ENCODE results near the gene PPP1R1B. TPM values are rescaled to one million over a fixed set of nuclear protein-coding genes. Genes with fewer than 3 reads are reported as not detected.

PPP1R1B gene
- total RNA-seq, 2 experiments from 2014 or later, result not detected

- ChIA-PET CTCF (interaction anchor here (0.5 to 6.4 kb wide), 39 partner anchors 9 to 573 kb away, joined by 3 to 146 read pairs (median 4); partner anchors contain the start of genes MIEN1, PNMT, STARD3 and TCAP), POLR2A (interaction anchor here (0.6 to 1.2 kb wide), 3 partner anchors 14 to 26 kb away, joined by 3 to 4 read pairs (median 3); no protein-coding TSS in a partner anchor)
- TF ChIP-seq CTCF (IDR thresholded peaks at IDR 0.05), result no peak
- H3K9me3 Mint-ChIP-seq, result no peaks in the 10 kb centered on the region
- ATAC-seq, result no peak
- no peaks in the 10 kb centered on the region for H3K27me3 Mint-ChIP-seq
- intact Hi-C loops (cut with micrococcal nuclease), result no loop called here
- H3K4me3 Mint-ChIP-seq, result no peak overlapping the region
- H3K27ac Mint-ChIP-seq, result no peak overlapping the region
- H3K4me1 Mint-ChIP-seq (ENCODE audit: low read depth), result peaks cover 46% of the 10 kb centered on the region
- H3K36me3 Mint-ChIP-seq (ENCODE audit: low read depth), result peaks cover 9% of the 10 kb centered on the region
- no peak for DNase-seq
Measured at GRCh38 chr17:39653316-39653661, 26.5 kb downstream of the PPP1R1B start.

GRCh38 chr17:39653662-39654331, 27.0 kb downstream of the PPP1R1B start:
- CTCF ChIA-PET, result interaction anchor here (0.5 to 6.4 kb wide), 44 partner anchors 8 to 572 kb away, joined by 3 to 146 read pairs (median 4); partner anchors contain the start of genes MIEN1, PGAP3, PNMT and STARD3
- Mint-ChIP-seq H3K4me1 (ENCODE audit: low read depth) (peaks cover 48% of the 10 kb centered on the region), H3K27me3 (no peaks in the 10 kb centered on the region), H3K4me3 (no peak overlapping the region), H3K27ac (no peak overlapping the region), H3K36me3 (ENCODE audit: low read depth) (peaks cover 7% of the 10 kb centered on the region), H3K9me3 (no peaks in the 10 kb centered on the region)
- POLR2A ChIA-PET, result interaction anchor here (1.0 to 1.5 kb wide), 3 partner anchors 13 to 25 kb away, joined by 3 to 4 read pairs (median 4); no protein-coding TSS in a partner anchor
- DNase-seq (peak; percentile 89), ATAC-seq (peak; percentile 91)
- TF ChIP-seq CTCF (IDR thresholded peaks at IDR 0.05), result peak; percentile 96
- intact Hi-C loops (cut with micrococcal nuclease), result no loop called here

GRCh38 chr17:39655105-39655504, 28.4 kb downstream of the PPP1R1B start:
- no peaks in the 10 kb centered on the region for H3K9me3 Mint-ChIP-seq
- ATAC-seq (no peak), DNase-seq (no peak)
- POLR2A ChIA-PET, result interaction anchor here (1.5 kb wide), 1 partner anchor 14 kb away, joined by 4 read pairs; no protein-coding TSS in a partner anchor
- H3K36me3 Mint-ChIP-seq (ENCODE audit: low read depth), result peaks cover 7% of the 10 kb centered on the region
- intact Hi-C loops (cut with micrococcal nuclease), result no loop called here
- H3K4me3 Mint-ChIP-seq, result no peak overlapping the region
- no peaks in the 10 kb centered on the region for H3K27me3 Mint-ChIP-seq
- H3K4me1 Mint-ChIP-seq (ENCODE audit: low read depth), result peaks cover 49% of the 10 kb centered on the region
- CTCF ChIA-PET, result interaction anchor here (0.6 to 6.4 kb wide), 16 partner anchors 10 to 371 kb away, joined by 3 to 146 read pairs (median 12); partner anchors contain the start of genes GRB7, MIEN1, PNMT and STARD3
- TF ChIP-seq CTCF (IDR thresholded peaks at IDR 0.05), result no peak
- H3K27ac Mint-ChIP-seq, result no peak overlapping the region

- H3K4me3 Mint-ChIP-seq, result no peak overlapping the region
- peaks cover 30% of the 10 kb centered on the region for H3K4me1 Mint-ChIP-seq (ENCODE audit: low read depth)
- ATAC-seq, result no peak
- peaks cover 7% of the 10 kb centered on the region for H3K36me3 Mint-ChIP-seq (ENCODE audit: low read depth)
- no peak for DNase-seq
- POLR2A ChIA-PET, result interaction anchor here (0.8 kb wide), 1 partner anchor 37 kb away, joined by 3 read pairs; no protein-coding TSS in a partner anchor
- TF ChIP-seq CTCF (IDR thresholded peaks at IDR 0.05), result no peak
- intact Hi-C loops (cut with micrococcal nuclease), result no loop called here
- no peaks in the 10 kb centered on the region for H3K9me3 Mint-ChIP-seq
- H3K27ac Mint-ChIP-seq, result no peak overlapping the region
- CTCF ChIA-PET, result interaction anchor here (0.9 to 1.7 kb wide), 4 partner anchors 10 to 42 kb away, joined by 3 to 6 read pairs (median 5); partner anchors contain the start of gene PNMT
- H3K27me3 Mint-ChIP-seq, result no peaks in the 10 kb centered on the region
Measured at GRCh38 chr17:39658346-39658745, 31.6 kb downstream of the PPP1R1B start.

GRCh38 chr17:39658760-39659159, 32.0 kb downstream of the PPP1R1B start:
- H3K27me3 Mint-ChIP-seq, result no peaks in the 10 kb centered on the region
- no peaks in the 10 kb centered on the region for H3K9me3 Mint-ChIP-seq
- POLR2A ChIA-PET, result interaction anchor here (0.8 kb wide), 1 partner anchor 37 kb away, joined by 3 read pairs; no protein-coding TSS in a partner anchor
- intact Hi-C loops (cut with micrococcal nuclease), result no loop called here
- H3K36me3 Mint-ChIP-seq (ENCODE audit: low read depth), result peaks cover 7% of the 10 kb centered on the region
- no peak for ATAC-seq
- no peak overlapping the region for H3K4me3 Mint-ChIP-seq
- no peak for TF ChIP-seq CTCF (IDR thresholded peaks at IDR 0.05)
- no peak for DNase-seq
- no peak overlapping the region for H3K27ac Mint-ChIP-seq
- CTCF ChIA-PET, result interaction anchor here (0.9 to 1.7 kb wide), 3 partner anchors 10 to 42 kb away, joined by 3 to 6 read pairs (median 6); partner anchors contain the start of gene PNMT
- peaks cover 28% of the 10 kb centered on the region for H3K4me1 Mint-ChIP-seq (ENCODE audit: low read depth)

Measured in activated CD8-positive, alpha-beta T cell treated with anti-CD3 and anti-CD28 coated beads for 36 hours (primary cell).